Type B pancreatic cell (in vitro differentiated cells): ENCODE data around the gene CORO6. TPM values are rescaled to one million over a fixed set of nuclear protein-coding genes. Genes with fewer than 3 reads are reported as not detected.

Experiments used
- DNase-seq: peaks from one replicate; pipeline ENCODE4 v3.0.0; 2021; ENCODE audit warnings: mixed read lengths; ENCODE audit not compliant: unreplicated experiment; ENCODE audit errors: extremely low spot score
- H3K27ac Mint-ChIP-seq: 2 replicates; pipeline ENCODE4 v1.8.0; 2021; ENCODE audit warnings: mild to moderate bottlenecking, mixed read lengths
- H3K27me3 Mint-ChIP-seq: 2 replicates; pipeline ENCODE4 v1.8.0; 2021; ENCODE audit warnings: mixed read lengths
- H3K36me3 Mint-ChIP-seq: 2 replicates; pipeline ENCODE4 v1.8.0; 2021; ENCODE audit warnings: mixed read lengths
- H3K4me1 Mint-ChIP-seq: one replicate; pipeline ENCODE4 v1.8.0; 2021; ENCODE audit warnings: mixed read lengths; ENCODE audit not compliant: unreplicated experiment
- H3K4me3 Mint-ChIP-seq: 2 replicates; pipeline ENCODE4 v1.8.0; 2021; ENCODE audit warnings: mild to moderate bottlenecking, mixed read lengths
- H3K9me3 Mint-ChIP-seq: 2 replicates; pipeline ENCODE4 v1.8.0; 2021; ENCODE audit warnings: mixed read lengths
- total RNA-seq: library from RNA; stranded (reverse); gene quantifications from 2 replicates; pipeline ENCODE4 v1.2.1, GENCODE V29; 2021; ENCODE audit warnings: low replicate concordance
- TF ChIP-seq, protein P1 (sequence below): fragments of 200-600 bp; sonication (generic); conservative IDR thresholded peaks from 2 replicates; pipeline ENCODE4 v1.5.0; 2021; ENCODE audit warnings: antibody characterized with exemption, mild to moderate bottlenecking

The CORO6 gene
- total RNA-seq, 1 donor from 2014 or later: 6.8 TPM

GRCh38 chr17:29616300-29617048, 6.2 kb downstream of the CORO6 start:
- Mint-ChIP-seq H3K4me1 (no peaks in the 10 kb centered on the region), H3K9me3 (no peaks in the 10 kb centered on the region), H3K27me3 (peaks cover 57% of the 10 kb centered on the region), H3K36me3 (no peaks in the 10 kb centered on the region), H3K4me3 (peak overlapping the region; percentile 85), H3K27ac (no peak overlapping the region)
- TF ChIP-seq, protein P1, sequence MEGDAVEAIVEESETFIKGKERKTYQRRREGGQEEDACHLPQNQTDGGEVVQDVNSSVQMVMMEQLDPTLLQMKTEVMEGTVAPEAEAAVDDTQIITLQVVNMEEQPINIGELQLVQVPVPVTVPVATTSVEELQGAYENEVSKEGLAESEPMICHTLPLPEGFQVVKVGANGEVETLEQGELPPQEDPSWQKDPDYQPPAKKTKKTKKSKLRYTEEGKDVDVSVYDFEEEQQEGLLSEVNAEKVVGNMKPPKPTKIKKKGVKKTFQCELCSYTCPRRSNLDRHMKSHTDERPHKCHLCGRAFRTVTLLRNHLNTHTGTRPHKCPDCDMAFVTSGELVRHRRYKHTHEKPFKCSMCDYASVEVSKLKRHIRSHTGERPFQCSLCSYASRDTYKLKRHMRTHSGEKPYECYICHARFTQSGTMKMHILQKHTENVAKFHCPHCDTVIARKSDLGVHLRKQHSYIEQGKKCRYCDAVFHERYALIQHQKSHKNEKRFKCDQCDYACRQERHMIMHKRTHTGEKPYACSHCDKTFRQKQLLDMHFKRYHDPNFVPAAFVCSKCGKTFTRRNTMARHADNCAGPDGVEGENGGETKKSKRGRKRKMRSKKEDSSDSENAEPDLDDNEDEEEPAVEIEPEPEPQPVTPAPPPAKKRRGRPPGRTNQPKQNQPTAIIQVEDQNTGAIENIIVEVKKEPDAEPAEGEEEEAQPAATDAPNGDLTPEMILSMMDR: no peak
- DNase-seq: no peak

GRCh38 chr17:29615492-29616299, 7.0 kb downstream of the CORO6 start:
- Mint-ChIP-seq H3K36me3 (peaks cover 3% of the 10 kb centered on the region), H3K4me1 (no peaks in the 10 kb centered on the region), H3K27ac (peak overlapping the region; percentile 76), H3K9me3 (no peaks in the 10 kb centered on the region), H3K4me3 (peak overlapping the region; percentile 85), H3K27me3 (peaks cover 52% of the 10 kb centered on the region)
- TF ChIP-seq, protein P1: no peak
- DNase-seq: peak; percentile 83

DNA sequence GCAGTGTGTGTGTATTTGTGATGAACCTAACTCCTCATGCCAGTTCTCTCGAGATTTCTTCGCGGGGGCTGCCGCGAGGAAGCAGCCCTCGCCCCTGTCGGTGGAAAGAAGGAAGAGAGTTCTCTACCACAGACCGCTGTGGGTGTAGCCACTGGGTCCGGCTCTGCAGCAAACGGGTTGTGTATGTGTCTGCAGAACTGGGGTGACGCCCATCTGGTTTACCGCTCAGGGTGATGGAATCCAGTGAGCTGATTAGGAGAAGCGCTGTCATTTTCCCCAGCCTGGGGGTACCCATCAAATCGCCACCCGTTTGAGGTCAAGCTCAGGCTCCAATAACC, 7.7 kb downstream of the CORO6 start:
- peaks cover 45% of the 10 kb centered on the region for H3K27me3 Mint-ChIP-seq
- DNase-seq: no peak
- no peak overlapping the region for H3K27ac Mint-ChIP-seq
- no peaks in the 10 kb centered on the region for H3K9me3 Mint-ChIP-seq
- H3K4me1 Mint-ChIP-seq: no peaks in the 10 kb centered on the region
- TF ChIP-seq, protein P1: peak; percentile 33
- peaks cover 5% of the 10 kb centered on the region for H3K36me3 Mint-ChIP-seq
- peak overlapping the region; percentile 85 for H3K4me3 Mint-ChIP-seq

DNA sequence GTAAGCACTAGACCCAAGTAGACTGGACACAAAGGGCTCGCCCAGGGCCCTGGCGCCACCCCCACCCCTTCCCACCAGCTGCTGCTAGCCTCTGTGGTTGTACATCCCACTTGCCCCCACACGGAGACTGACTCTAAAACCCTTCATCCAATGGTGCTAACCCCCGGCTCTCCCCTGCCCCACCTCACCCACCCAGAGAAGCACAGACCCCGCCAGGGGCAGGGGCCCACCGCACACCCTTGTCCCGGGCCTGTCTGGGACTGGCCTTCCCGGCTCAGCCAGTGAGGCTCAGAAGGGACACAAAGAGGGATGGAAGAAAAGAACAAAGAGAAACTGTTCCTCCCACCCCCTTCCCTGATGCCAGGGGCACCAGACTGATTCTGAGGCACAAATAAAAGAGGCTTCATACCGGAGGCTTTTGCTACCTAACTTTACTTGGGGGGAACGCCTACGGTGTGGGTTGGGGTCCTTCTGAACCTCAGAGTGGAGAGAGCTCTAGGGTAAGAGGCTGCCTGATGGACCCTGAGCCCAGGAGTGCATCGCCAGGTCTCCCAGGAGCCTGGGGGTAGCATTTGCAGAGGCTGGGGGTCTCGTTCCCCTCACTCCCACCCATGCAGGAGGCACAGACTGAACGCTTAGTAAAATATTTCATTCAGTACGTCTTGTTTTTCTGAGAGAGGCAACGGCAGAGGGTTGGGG, 8.2 kb downstream of the CORO6 start:
- Mint-ChIP-seq H3K27ac (no peak overlapping the region), H3K36me3 (peaks cover 5% of the 10 kb centered on the region), H3K4me1 (no peaks in the 10 kb centered on the region), H3K9me3 (no peaks in the 10 kb centered on the region), H3K4me3 (peak overlapping the region; percentile 17), H3K27me3 (peaks cover 40% of the 10 kb centered on the region)
- TF ChIP-seq, protein P1: no peak
- no peak for DNase-seq

- Mint-ChIP-seq H3K4me1 (no peaks in the 10 kb centered on the region), H3K27ac (no peak overlapping the region), H3K27me3 (peaks cover 36% of the 10 kb centered on the region), H3K4me3 (no peak overlapping the region), H3K9me3 (no peaks in the 10 kb centered on the region), H3K36me3 (peaks cover 5% of the 10 kb centered on the region)
- TF ChIP-seq, protein P1: no peak
- no peak for DNase-seq
Observed at GRCh38 chr17:29613856-29614255, 8.9 kb downstream of the CORO6 start.
